ENCODE data around the gene GATAD2A.

Gene GATAD2A

DNA sequence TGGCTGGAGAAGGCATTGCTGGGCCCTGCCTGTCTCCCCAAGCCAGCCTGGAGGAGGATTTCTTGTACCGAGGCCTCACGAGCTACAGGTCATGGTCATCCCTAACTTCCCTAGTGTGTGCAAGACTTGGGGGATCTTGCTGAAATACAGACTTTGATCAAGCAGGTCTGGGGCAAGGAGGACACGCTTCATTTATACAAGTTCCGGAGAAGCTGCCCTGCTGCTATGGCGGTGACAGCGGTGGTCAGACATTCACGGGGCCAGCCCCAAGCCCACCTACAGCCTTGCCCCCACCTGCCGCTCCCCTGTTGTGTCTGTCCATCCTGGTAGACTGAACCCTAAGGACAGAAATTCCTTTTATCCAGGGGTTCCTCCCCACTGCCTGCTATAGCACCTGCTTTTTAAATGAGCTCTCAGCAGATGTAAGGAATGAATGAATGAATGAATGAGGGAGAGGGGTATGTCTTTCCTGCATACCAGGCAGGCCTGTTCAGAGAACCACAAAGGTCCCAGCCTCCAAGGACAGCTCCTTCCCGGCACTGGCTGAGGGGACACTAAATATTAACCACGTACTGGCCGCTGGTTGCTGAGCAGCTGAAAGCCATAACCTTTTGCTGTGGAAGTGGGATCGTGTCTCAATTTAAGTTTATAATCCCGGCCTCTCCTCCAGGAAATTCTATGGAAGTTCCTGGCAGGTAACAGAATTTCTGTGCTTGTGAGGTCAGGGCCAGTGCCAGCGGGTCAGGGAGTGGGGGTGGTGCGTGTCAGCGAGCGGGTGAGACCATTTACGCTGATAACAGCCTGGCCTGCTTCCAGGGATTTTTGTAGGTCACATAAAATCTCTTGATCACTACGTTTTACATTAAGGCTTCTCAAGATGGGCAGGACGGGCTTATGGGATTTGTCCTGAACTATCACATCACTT, 82.7 kb downstream of the GATAD2A start:
- in situ Hi-C loops (cut with MboI; ENCODE audit: low sequenced_read_pairs) = no loop called here

DNA sequence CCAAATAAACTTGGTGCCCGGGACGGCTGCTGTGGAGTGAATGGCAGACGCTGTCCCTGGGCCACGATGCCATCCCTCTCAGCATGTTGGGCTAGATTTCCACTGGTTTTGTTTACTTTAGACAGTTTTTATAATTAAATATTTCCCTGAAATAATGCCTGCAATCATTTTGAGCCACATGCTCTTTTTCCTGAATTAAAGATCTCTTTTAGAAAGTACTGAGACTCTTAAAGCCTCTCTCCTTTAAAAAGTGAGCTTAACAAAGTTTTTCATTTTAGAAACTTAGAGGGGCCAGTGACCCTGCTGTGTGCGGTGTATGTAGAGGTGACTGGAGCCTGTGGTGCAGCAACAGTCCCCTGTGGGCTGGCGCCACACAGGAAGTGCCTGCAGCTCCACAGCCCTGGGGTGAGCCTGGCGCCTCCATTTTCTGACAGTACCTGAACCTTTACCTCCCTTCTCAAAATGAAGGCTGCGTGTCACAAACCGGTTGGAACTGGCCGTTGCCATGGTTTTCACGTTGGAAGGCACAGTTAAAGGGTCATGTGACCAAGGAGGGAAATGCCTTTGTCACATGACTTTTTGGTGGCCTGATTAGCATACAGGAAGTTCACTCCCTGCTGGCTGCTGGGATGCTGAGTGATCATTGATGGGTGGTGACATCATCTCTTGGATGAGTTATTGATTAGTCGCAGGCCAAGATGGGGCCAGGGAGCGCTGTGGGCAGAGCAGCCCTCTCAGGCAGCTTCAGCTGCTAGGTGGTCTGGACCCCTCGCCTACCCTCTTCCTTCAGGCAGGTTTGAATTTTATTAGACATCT, 83.6 kb downstream of the GATAD2A start:
- in situ Hi-C loops (cut with MboI; ENCODE audit: low sequenced_read_pairs) = no loop called here

DNA sequence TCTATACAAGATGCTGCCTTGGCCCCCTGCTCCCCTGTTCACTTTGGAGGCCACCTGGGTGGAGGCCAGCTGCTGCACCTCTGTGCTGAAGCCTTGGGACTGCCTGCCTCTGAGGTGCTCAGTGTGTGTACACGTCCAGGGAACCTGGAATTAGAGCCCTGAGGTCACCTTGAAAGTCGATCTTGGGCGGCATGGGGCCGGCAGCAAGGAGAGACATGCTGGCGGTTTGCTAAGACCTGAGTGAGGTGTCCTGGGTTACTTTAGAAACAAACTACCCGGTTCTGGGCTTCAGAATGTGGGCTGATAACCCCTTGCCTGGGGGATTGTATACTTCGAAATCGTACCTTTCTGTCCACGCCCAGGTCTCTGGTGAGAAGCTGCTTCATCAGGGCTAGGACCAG, 84.3 kb downstream of the GATAD2A start:
- in situ Hi-C loops (cut with MboI; ENCODE audit: low sequenced_read_pairs) = no loop called here

DNA sequence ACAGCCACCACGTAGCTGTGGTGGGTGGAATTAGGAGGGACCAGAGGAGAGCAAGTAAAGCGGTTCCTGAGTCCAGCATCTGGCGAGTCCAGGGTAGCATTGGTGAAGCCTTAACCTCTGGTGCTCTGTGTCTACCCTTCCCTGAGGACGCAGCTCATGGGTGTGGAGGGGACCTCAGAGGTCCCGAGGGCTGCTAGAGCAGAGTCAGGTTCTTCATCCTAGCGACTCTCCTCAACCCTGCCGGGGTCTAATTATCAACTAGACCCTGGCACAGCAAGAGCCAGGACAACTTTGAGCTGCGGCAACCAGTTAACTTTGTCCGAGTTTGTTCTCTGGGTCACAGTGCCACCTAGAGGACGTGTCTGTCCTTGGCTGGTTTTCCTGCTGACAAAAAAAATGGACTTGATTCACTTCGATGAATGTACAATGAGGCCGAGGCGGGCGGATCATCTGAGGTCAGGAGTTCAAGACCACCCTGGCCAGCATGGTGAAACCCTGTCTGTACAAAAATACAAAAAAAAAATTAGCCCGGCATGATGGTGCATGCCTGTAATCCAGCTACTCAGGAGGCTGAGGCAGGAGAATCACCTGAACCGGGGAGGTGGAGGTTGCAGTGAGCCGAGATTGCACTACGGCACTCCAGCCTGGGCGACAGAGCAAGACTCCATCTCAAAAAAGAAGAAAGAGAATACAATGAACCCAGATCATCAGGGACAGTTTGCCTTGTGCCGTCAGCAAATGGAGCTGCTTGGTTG, 84.9 kb downstream of the GATAD2A start:
- in situ Hi-C loops (cut with MboI; ENCODE audit: low sequenced_read_pairs) = no loop called here

DNA sequence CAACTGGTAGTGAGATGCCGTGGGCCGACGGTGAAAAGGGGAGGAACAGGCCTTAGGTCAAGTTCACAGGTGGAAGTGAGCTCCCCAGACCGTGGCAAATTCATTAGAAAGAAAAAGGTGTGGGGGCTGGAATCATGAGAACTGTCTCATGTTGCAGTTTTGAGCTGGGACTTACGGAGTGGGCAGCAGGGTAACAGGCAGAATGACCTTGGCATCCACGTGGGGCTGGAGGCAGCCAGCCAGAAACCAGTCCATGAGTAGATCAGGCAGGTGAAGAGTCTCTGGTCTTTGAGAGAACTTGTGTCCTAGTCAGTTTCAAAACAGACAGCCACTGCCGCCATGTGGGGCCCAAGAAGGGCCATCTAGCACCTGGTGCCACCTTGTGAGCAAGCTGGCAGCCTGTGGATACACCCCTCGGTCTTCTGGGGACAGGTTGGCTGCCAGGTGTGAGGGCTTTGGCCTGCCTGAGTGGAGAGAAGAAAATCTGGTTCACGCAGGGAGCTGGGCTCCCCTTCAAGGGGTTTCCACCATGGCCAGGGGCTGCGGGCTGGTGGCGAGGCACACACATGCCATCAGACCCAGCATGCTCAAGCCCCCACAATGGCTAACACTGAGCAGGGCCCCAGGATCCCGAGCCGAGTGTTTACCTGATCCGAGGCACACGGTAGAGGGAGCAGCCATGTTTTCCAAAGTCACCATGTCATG, 86.0 kb downstream of the GATAD2A start:
- in situ Hi-C loops (cut with MboI; ENCODE audit: low sequenced_read_pairs) = no loop called here

DNA sequence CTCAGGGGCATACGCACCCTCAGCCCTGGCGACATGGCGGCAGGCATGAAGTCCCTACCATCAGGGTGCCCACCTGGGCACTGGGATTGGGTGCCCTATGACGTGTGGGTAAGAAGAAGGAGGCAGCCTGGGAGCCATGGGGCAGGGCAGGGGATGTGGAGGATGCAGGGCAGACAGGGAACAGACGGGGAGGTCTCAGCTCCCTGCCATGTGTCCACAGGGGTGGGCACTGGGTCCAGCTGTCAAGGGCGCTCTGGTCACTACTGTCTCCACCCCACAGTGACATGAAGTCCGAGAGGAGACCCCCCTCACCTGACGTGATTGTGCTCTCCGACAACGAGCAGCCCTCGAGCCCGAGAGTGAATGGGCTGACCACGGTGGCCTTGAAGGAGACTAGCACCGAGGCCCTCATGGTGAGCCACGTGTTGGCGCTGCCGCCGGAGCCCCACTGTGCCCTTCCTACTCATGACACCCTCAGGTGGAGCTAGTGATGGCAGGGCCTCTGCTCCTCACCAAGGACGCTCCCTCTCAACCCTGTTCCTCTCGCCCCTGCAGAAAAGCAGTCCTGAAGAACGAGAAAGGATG, 86.6 kb downstream of the GATAD2A start:
- in situ Hi-C loops (cut with MboI; ENCODE audit: low sequenced_read_pairs) = no loop called here

DNA sequence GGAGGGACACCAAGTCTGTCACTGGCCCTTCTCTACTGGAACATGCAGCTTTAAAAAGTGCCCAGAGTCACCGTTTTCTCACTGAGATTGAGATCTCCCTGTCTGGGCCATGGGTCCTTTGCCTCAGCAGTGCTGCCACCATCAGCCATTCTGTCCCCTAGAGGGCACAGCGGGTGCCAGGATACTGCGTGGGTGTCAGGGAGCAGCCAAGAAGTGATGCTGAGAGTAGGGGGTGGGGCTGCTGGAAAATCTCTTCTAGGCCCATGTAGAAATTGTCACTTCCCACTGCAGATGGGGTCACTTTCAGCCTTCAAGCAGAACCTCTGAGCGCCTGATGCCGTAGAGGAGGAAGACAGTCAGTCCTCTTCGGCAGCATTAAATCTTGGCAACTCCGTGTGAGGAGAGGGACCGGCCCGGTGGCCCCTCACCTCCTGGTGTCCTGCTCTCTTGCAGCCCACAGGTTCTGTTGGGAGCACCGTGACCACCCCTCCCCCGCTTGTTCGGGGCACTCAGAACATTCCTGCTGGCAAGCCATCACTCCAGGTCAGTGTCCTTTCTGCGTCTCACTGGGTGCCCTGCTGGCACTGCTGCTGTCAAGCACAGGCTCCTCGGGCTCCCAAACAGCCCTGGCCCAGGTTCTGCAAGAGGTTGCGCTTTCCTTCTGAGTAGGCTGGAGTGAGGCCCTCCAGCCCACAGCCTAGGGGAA, 88.5 kb downstream of the GATAD2A start:
- in situ Hi-C loops (cut with MboI; ENCODE audit: low sequenced_read_pairs) = no loop called here

DNA sequence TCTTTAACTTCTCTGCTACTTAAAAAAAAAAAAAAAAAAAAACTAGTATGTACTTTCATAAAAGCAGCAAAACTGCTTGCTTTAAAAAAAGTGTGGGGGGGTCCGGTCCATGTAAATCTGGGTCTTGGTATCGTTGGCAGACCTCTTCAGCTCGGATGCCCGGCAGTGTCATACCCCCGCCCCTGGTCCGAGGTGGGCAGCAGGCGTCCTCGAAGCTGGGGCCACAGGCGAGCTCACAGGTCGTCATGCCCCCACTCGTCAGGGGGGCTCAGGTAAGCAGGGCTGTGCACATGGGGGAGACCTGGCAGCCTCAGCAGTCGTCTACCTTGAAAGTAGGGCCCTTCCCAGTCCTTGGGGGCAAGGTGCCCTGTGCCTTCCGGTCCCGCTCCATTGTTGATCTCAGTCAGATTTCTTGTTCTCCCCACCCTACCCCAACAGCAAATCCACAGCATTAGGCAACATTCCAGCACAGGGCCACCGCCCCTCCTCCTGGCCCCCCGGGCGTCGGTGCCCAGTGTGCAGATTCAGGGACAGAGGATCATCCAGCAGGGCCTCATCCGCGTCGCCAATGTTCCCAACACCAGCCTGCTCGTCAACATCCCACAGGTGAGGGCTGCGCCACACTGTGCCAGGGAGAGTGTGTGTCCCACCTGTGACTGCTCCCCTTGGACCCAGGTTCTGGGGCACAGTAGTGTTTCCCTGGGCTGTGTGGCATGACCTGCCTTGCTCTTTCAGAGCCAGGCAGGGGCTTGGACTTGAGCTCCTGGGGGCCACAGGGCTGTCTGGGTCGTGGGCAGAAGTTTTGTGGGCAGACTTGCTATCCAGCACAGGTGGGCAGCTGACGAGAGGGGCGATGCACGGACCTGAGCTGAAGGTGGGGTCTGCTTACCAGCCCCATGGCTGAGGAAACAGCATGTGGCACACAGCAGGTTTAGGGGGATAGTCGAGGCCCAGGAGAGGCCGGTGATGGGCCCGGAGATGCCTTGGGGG, 90.4 kb downstream of the GATAD2A start:
- in situ Hi-C loops (cut with MboI; ENCODE audit: low sequenced_read_pairs) = no loop called here

DNA sequence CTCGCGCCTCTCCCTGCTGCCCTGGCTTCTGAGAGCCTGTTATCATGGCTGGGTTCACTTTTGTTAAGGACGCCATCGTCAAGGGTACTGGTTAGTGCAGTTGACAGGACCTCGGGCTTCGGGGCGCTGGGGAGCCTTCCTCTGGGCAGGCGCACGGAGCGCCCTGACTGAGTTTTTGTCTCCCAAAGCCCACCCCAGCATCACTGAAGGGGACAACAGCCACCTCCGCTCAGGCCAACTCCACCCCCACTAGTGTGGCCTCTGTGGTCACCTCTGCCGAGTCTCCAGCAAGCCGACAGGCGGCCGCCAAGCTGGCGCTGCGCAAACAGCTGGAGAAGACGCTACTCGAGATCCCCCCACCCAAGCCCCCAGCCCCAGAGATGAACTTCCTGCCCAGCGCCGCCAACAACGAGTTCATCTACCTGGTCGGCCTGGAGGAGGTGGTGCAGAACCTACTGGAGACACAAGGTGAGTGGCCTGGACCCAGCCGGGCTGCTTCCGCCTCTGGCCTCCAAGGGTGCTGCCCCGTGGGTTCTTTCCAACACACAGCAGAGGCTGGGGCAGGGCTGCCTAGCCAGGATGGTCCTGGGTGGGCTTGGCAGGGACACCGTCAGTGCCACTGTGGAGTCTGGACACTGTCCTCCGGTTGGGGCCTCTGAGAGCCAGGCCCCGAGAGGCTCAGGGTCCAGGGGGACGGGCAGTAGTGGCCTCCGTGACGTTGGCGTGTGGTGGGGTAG, 92.9 kb downstream of the GATAD2A start:
- in situ Hi-C loops (cut with MboI; ENCODE audit: low sequenced_read_pairs) = no loop called here

DNA sequence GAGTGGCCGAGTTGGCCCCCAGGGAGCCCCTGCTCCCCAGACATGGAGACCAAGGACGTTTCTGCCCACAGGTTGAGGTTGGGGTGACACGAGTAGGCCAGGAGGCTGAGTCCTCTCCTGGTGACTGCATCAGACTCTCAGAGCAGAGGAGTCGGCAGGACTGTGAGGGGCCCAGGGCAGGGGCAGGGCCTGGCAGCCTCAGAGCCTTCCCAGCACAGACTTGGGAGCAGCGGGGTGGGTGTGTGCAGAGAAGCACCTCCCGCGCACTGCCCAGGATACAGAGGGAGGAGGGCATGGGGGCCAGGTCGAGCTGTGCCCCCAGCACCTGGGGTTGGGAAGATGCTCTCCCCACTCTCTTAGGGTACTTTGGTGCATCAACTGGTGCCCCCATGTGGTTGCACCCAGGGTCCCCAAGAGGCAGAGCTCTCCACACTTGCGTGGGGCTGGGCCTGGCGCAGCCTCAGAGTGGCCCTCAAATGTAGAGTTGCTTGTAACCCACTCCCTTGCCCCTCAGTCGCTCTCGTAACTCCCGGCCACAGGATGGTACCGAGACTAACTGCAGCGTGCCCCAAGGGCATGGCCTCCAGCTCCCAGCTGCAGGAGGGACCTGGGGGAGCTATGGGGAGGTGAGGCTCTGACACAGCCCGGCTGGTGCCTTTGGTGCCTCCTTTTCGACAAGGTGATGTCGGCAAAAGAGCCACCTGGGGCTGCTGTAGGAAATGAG, 94.0 kb downstream of the GATAD2A start:
- in situ Hi-C loops (cut with MboI; ENCODE audit: low sequenced_read_pairs) = no loop called here

DNA sequence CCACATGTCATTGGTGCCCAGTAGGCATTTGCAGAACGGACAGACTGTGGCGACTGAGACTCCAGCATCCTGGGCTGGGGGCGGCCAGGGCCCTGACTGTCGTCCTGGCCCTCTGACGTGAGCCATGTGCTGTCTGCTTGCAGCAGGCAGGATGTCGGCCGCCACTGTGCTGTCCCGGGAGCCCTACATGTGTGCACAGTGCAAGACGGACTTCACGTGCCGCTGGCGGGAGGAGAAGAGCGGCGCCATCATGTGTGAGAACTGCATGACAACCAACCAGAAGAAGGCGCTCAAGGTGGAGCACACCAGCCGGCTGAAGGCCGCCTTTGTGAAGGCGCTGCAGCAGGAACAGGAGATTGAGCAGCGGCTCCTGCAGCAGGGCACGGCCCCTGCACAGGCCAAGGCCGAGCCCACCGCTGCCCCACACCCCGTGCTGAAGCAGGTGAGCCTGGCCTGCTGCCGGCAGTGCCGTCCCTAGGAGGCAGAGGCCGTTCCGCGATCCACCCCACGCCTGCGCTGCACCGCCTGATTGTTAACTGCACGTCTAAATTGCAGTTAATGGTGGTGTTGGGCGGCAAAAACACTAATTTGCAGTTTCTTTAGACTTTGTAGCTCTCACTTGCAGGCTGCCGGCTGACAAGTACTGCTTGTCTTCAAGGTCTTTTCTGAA, 95.6 kb downstream of the GATAD2A start:
- in situ Hi-C loops (cut with MboI; ENCODE audit: low sequenced_read_pairs) = no loop called here

DNA sequence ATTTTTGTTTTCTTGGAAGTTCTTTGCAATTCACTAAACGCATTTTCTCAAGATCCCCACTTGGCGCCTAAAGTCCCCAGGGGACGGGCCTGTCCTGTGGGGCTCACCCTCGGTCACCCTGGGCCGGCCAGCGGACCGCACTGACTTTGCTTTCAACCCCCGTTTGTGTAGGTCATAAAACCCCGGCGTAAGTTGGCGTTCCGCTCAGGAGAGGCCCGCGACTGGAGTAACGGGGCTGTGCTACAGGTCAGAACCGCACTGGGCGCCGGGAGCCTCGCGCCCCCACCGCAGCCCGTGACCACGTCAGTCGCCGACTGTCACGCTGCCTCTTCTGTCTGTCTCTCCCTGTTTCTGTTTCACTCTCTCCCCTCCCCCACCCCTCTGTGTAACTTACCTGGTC, 96.3 kb downstream of the GATAD2A start:
- in situ Hi-C loops (cut with MboI; ENCODE audit: low sequenced_read_pairs) = no loop called here

DNA sequence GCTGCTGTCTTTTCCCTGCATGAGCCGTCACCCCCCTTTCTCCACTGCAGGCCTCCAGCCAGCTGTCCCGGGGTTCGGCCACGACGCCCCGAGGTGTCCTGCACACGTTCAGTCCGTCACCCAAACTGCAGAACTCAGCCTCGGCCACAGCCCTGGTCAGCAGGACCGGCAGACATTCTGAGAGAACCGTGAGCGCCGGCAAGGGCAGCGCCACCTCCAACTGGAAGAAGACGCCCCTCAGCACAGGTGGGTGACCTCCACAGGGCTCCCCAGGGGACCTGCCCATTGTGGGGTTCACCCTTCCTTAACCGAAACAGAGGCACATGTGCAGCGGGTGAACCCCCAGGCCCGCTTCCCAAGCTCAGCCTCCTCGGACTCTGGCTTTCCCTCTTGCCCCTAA, 96.8 kb downstream of the GATAD2A start:
- in situ Hi-C loops (cut with MboI; ENCODE audit: low sequenced_read_pairs) = no loop called here

DNA sequence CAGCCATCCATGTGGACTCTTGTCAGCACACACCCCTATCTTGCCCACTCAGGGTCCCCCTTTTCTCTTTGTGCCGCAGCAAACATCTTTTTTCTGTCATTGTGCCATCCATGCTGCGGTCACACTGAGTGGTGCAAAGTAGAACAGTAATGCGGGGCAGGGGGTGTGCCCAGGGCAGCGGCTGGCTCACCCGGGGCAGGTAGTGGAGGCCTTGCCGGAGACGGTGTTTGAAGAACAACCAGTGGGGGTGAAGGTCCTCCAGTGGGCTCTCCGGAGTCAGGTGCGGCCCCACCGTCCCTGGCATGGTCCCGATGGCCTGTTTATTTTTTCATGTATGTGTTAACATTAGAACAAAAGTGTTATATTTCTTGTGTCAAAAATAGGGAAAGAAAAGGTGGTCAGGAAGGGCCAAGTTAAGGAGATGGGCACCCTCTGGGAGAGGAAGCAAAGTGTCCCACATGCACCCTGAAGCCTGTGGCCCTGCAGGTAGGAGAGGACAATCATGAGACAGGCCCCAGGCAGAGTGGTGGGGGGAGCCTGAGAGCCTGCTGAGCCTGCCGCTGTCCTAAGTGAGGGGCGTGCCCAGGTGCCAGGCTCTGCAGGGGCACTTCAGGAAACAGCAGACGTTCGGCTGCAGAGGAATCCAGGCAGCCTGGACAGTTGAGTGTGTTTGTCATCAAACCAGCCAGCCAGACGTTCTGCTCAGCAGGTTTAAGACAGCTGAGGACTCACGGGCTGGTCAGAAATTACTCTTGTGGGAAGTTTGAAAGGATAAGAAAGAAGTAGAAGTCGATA, 97.5 kb downstream of the GATAD2A start:
- in situ Hi-C loops (cut with MboI; ENCODE audit: low sequenced_read_pairs) = no loop called here

DNA sequence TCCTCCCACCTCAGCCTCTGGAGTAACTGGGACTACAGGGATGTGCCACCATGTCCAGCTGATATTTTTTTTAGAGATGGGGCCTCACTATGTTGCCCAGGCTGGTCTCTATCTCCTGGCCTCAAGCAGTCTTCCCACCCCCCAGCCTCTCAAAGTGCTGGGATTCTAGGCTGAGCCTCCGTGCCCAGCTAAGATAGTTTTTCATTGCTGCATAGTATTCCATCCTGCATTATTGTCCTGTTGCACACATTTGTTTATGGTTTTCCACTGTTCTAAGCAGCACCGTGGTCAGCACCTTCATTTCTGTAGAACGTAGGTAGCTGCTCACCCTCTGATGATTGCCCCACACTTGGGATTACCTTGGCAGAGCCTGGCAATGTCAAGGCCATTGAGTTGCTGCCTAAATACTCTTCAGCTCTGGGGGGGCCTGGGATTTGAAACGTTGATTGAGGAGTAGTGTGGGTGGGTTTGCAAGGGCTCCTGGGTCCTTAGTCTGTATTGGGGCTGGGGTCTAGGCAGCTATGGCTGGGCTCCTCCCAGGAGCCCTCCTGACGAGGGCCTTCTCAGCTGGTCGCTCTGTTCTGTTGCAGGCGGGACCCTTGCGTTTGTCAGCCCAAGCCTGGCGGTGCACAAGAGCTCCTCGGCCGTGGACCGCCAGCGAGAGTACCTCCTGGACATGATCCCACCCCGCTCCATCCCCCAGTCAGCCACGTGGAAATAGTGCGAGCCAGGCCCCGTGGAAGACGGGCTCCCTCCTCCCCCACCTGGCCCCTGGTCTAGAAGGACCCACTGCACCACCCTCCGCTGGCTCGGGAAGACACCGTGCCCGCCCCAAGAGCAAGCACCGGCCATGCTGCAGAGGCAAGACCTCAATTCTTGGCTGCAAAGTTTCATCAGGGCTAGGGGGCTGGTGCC, 99.5 kb downstream of the GATAD2A start:
- in situ Hi-C loops (cut with MboI; ENCODE audit: low sequenced_read_pairs) = no loop called here

Measured in hTERT RPE-1 (cell line).